Effector memory CD8-positive, alpha-beta T cell (primary cell): ENCODE data around the gene SIRPD.

Experiments
- ATAC-seq: fragments of 150-1000 bp; cut with Tn5 transposase; replicated peaks from 2 replicates; pipeline ENCODE4 v1.10.0; 2021; ENCODE audit warnings: mild to moderate bottlenecking, moderate library complexity
- DNase-seq, 3 experiments: peaks; one replicate each; pipeline ENCODE4 v3.0.0; 2021
- H3K27ac Mint-ChIP-seq, 2 donors: one replicate each; pipeline ENCODE4 v1.8.0; 2022; ENCODE audit warnings: mild to moderate bottlenecking in 2 of 2, mixed read lengths in 2 of 2, moderate library complexity in 2 of 2
- H3K27me3 Mint-ChIP-seq, 2 donors: one replicate each; pipeline ENCODE4 v1.8.0; 2022; ENCODE audit warnings: mixed read lengths in 2 of 2
- H3K36me3 Mint-ChIP-seq: one replicate; pipeline ENCODE4 v1.8.0; 2022; ENCODE audit warnings: mild to moderate bottlenecking, moderate library complexity, mixed read lengths; ENCODE audit not compliant: insufficient read depth
- H3K4me1 Mint-ChIP-seq, 2 donors: one replicate each; pipeline ENCODE4 v1.8.0; 2022; ENCODE audit warnings: low read depth in 2 of 2, mixed read lengths in 2 of 2
- H3K4me3 Mint-ChIP-seq, 2 donors: one replicate each; pipeline ENCODE4 v1.8.0; 2022; ENCODE audit warnings: mild to moderate bottlenecking in 2 of 2, mixed read lengths in 2 of 2, moderate library complexity in 2 of 2
- H3K9me3 Mint-ChIP-seq, 2 donors: one replicate each; pipeline ENCODE4 v1.8.0; 2022; ENCODE audit warnings: mixed read lengths in 2 of 2

The SIRPD gene

GRCh38 chr20:1484438-1485116 is 72.9 kb downstream of the SIRPD start:
- peaks cover 67 to 84% of the 10 kb centered on the region in 2 donors for H3K27me3 Mint-ChIP-seq
- H3K9me3 Mint-ChIP-seq: no peaks in the 10 kb centered on the region
- no peak for DNase-seq
- no peak overlapping the region for H3K4me3 Mint-ChIP-seq
- H3K27ac Mint-ChIP-seq: no peak overlapping the region
- no peak for ATAC-seq
- no peaks in the 10 kb centered on the region for H3K36me3 Mint-ChIP-seq
- no peaks in the 10 kb centered on the region for H3K4me1 Mint-ChIP-seq
